RWPE1 (cell line): ENCODE data around the gene GNAT1.

Source experiments
- CTCF ChIA-PET: fragments of 350-600 bp; sonication (Branson Sonifier 250); formaldehyde crosslinking; extraction: SDS; loops from one replicate; lab custom pipeline; 2021; lab: Yijun Ruan, JAX
- POLR2A ChIA-PET: fragments of 400-600 bp; formaldehyde crosslinking; extraction: SDS; loops from one replicate; lab custom pipeline; 2020; ENCODE audit warnings: antibody characterized with exemption; ENCODE audit not compliant: low non-redundant PET; lab: Yijun Ruan, JAX
- DNase-seq: peaks from one replicate; pipeline ENCODE4 v3.0.0; 2012; ENCODE audit warnings: low spot score
- H3K27ac ChIP-seq: fragments of 450-650 bp; 2 replicates; pipeline ENCODE4 v1.5.1; 2017
- CTCF ChIP-seq: fragments of 450-650 bp; conservative IDR thresholded peaks from 2 replicates; pipeline ENCODE4 v1.5.1; 2017; ENCODE audit warnings: low read depth, mild to moderate bottlenecking

GNAT1 gene

GRCh38 chr3:50161320-50161719 lies 30.1 kb upstream of the GNAT1 start:
- POLR2A ChIA-PET = no interaction called here
- peak overlapping the region; percentile 99 for H3K27ac ChIP-seq
- no peak for DNase-seq
- CTCF ChIA-PET = interaction anchor here (0.6 to 1.0 kb wide), 2 partner anchors 31 to 939 kb away, joined by 3 read pairs; no protein-coding TSS in a partner anchor
- no peak for TF ChIP-seq CTCF

- CTCF ChIA-PET = no interaction called here
- no peak for DNase-seq
- peak overlapping the region; percentile 99 for H3K27ac ChIP-seq
- POLR2A ChIA-PET = no interaction called here
- TF ChIP-seq CTCF = no peak
Measured at GRCh38 chr3:50162034-50162883, 29.2 kb upstream of the GNAT1 start.

GRCh38 chr3:50163572-50164455 lies 27.6 kb upstream of the GNAT1 start:
- POLR2A ChIA-PET = no interaction called here
- TF ChIP-seq CTCF = no peak
- peak overlapping the region; percentile 99 for H3K27ac ChIP-seq
- DNase-seq = peak; percentile 84
- CTCF ChIA-PET = interaction anchor here (0.8 to 1.1 kb wide), 2 partner anchors 31 to 83 kb away, joined by 3 read pairs; no protein-coding TSS in a partner anchor

- ChIA-PET CTCF (interaction anchor here (0.8 to 1.1 kb wide), 2 partner anchors 30 to 82 kb away, joined by 3 read pairs; no protein-coding TSS in a partner anchor), POLR2A (no interaction called here)
- no peak for TF ChIP-seq CTCF
- H3K27ac ChIP-seq = peak overlapping the region; percentile 99
- no peak for DNase-seq
Measured at GRCh38 chr3:50164481-50164880, 26.9 kb upstream of the GNAT1 start.

GRCh38 chr3:50164984-50165909 lies 26.2 kb upstream of the GNAT1 start:
- CTCF ChIA-PET = no interaction called here
- no peak for DNase-seq
- POLR2A ChIA-PET = no interaction called here
- no peak for TF ChIP-seq CTCF
- H3K27ac ChIP-seq = peak overlapping the region; percentile 99
